HG03439 (cell line): ENCODE measurements around the gene ATG13.
A peak's percentile ranks its signal among the peaks of the same experiment; 100 is the strongest.
"Not testable (repeated sequence)": the region's sequence is repeated elsewhere in the genome, so short reads cannot be mapped to it uniquely, and the experiment has no call there.

Experiments used
- ATAC-seq: cut with Tn5 transposase; IDR thresholded peaks from one replicate; pipeline ENCODE4 v1.9.1; 2021; ENCODE audit warnings: mild to moderate bottlenecking, moderate library complexity; ENCODE audit not compliant: unreplicated experiment

The ATG13 gene

DNA sequence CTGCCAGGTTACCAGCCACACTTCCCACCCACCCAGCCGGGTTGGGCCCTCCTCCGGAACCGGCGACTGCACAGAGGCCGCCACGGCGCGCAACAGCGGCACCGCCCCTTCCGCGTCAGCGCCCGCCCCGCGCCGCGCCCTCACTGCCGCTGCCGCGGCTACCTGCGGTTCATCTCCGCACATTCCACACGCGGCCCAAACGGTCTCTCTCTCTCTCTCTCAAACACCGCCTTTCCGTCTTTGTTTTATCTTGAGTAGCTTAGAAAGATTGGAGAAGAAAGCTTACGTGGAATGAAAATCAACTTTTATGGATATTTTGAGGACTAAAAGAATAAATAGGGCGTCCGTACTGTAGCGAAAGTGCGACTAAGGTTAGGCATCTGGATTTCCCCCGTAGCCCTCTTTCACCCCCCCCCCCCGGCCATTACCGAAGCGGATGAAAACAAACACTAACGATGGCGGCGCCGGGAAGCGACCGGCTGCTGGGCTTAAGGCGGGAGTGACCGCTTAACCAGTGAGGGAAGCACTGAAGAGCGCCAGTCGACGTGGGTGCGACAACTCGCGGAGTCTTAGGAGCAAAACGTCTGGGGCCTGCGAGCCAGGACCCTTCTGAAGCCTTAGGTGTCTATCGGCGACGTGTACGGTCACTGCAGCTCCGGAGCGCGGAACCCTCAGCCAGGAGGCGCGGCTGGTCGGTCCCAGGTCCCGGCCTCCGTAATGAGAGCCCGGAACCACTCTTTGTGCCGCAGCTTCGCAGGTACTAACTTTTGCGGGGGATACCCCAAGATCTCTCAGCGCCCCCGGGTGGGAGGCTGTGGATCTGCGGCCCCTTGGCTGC lies at the start of gene ATG13, which contains the start of gene HARBI1:
ATG13 (plus strand) TSS at position 420 of the 838 bp plus-strand sequence. CDS start 26,739 bp downstream, outside the sequence.
HARBI1 (minus strand) TSS at position 94 of the 838 bp plus-strand sequence. CDS start 990 bp downstream, outside the sequence.
- ATAC-seq = peak; percentile 94

DNA sequence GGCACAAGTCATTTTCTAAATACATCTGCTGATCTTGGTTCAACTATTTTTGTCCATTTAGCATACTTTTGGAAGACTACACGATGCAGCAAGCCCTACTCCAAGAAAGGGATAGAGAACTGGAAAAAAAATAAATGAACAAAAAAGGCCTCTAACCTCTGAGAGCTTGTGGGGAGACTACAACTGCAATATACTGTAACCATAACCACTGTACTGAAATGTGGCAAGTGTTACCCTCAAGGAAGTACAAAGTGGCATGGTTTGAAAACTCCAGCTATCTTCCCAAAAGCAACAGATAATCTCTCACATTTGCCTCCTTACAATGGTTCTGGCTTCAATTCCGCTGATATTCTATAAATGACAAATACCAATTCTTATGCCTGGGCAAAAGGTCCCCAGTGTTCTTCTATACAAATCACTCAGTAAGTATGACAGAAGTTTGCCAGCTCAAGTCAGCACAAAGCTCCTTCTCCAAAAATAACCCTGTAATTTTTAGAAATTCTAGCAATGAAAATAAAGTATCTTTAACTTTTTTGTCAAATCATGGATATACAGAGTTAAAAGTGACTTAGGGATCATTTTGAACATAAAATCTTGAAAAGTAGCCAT lies 46.5 kb upstream of the ATG13 start:
- no peak for ATAC-seq

DNA sequence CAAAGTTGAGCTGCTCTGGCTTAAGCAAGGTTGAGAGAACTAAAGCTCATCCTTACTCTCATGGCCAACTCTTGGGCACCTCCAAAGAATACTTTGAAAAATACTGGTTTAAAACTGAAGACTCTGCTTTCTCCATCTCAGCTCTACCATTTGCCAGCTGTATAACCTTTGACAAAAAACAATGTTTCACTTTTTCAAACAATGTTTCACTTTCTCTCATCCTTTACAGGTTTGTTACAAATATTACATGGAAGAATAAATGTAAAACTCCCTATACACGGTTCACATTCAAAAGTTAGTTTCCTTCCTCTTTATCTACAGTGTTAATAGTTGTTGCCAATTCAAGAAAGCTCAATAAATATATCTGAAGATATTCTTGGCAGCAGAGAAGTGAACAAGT lies 42.7 kb upstream of the ATG13 start:
- no peak for ATAC-seq

DNA sequence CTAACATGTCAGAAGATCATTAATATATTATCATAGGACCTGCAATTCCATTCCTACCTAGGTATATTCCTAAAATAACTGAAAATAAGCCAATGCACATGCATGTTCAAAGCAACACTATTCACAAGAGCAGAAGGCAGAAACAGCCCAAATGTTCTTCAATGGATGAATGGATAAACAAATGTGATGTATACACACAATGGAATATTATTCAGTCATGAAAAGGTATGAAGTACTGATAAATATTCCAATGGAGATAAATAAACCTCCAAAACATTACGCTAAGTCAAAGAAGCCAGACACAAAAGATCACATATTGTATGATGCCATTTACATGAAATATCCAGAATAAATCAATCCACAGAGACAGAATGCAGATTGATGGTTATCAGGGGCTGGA lies 40.3 kb upstream of the ATG13 start:
- no peak for ATAC-seq

DNA sequence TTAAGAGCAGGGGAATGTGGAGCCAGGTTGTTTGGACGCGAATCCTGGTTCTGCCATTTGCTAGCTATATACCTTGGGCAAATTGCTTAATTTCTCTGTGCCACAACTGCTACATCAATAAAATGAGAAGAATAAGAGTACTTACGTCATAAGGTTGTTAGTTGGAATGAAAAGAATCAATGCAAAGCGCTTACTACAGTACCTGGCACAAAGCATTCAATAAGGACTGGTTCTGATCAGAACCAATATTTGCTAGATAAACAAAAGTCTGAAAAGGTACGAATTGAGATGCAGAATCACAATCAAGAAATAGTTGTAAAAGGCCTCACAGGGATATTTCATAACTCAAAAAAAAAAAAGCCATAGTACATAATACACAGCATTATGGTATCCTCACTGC lies 34.8 kb upstream of the ATG13 start:
- no peak for ATAC-seq

DNA sequence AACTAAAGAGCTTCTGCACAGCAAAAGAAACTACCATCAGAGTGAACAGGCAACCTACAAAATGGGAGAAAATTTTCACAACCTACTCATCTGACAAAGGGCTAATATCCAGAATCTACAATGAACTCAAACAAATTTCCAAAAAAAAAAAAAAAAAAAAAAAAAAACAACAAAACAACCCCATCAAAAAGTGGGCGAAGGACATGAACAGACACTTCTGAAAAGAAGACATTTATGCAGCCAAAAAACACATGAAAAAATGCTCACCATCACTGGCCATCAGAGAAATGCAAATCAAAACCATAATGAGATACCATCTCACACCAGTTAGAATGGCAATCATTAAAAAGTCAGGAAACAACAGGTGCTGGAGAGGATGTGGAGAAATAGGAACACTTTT lies 33.8 kb upstream of the ATG13 start:
- ATAC-seq = not testable (repeated sequence)

DNA sequence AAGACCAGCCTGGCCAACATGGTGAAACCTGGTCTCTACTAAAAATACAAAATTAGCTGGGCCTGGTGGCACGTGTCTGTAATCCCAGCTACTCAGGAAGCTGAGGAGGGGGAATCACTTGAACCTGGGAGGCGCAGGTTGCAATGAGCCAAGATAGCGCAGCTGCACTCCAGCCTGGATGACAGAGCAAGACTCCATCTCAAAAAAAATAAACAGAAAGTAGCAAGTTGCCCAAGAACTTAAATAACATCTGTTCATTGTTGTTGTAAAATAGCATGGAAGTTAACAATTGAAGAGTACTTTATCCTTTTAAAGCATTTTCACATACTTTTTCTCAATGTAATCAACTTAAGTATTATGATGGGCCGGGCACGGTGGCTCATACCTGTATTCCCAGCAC lies 29.2 kb upstream of the ATG13 start:
- no peak for ATAC-seq

DNA sequence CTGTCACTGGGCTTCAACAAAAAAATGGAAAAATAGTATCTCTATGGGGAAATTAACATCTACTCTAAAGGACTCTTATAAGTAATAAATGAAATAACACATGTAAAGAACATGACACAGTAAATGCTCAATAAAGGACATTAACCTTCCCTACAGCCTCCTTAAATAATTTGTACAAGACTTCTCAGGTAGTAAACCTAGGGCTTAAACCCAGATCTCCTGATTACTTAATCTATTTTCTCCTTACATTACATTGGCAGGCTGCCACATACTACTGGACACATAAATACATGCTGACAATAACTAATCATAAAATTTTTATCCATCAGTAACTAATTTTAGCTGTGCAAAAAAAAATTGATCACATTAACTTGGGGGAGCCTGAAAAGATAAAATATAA lies 28.4 kb upstream of the ATG13 start:
- ATAC-seq = no peak

DNA sequence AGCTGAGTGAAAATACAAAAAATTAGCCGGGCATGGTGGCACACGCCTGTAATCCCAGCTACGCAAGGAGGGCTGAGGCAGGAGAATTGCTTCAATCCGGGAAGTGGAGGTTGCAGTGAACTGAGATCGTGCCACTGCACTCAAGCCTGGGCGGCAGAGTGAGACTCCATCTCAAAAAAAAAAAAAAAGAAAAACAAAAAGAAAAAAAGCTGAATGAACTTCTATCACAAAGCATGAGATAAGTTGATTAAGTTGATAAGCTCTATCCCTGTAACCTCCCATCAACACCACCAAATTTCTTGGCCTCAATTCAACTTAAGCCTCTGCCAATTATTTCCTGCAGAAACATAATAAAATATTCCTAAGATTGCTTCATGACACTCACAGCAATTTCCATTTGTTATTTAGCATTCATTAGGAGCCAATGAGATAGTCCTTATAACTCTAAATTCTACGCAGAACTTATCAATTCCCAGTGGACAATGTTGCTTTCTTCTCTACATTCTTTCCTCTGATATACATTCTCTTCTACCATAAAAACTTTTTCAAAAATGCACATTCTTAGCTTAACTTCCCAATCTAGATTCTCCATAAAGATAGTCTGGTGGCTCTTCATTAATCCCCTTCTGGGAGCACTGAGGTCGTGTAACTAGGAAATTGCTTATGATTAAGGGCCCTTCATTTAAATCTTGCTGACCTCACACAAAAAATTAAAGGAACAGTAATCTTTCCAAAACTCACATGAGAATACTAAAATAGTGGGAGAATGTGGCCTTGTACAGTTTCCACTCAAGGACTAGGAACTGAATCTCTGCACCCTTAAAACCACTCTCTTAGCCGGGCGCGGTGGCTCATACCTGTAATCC lies 26.4 kb upstream of the ATG13 start:
- no peak for ATAC-seq

DNA sequence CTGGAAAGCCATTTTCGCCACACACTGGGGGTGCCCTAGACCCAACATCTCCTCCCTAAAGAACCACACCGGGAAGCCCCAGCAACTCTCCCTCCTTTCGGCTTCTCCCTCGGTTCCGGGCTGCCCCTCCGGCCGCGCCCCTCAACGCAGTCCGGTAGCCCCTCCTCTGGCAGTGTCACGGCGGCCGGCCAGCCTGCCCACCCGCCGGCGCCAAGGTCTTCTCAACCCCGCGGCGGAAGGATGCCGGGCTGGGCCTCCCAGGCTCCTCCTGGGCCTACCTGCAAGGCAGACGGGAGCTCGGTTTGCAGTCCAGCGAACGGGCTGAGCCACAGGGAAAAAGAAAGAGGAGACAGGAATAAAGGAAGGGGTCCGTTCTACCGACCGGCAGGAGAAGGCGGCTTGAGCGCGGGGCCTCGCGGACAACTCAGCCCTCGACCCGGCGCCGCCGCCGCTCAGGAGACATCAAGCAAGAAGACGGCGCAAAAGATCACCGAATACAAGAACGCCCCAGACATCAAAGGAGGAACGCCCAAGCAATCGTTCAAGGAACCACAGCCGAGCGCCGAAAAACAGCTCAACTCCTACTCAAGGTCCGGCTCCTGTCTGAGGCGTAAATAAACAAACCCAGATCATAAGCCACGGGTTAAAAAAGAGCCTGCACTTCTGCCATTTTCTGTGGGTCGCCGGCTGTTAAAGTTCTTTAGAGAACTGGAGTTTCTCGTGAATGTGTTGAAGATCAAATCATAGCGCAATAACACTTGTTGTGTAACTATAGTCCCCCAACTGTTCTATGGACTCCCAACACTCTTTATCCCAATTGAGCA lies 23.6 kb upstream of the ATG13 start, which contains the start of gene AMBRA1:
AMBRA1 (minus strand) TSS at position 474 of the 824 bp plus-strand sequence. CDS start 45,643 bp downstream, outside the sequence.
- peak; percentile 78 for ATAC-seq

DNA sequence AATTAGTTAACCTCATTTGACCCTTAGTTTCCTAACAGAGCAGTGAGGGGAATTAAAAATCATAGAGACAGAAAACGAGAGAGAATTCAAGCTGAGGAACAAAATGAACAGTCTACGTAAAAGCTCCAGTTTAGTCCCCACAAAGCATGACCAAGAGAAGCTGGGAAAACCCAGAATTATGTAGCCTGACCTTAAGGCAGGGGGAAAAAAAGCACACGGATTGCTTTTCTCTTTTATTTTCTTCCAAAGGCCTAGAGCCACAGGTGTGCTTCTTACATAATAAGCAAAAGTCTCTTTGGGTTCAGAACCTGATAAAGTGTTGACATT lies 23.0 kb upstream of the ATG13 start:
- no peak for ATAC-seq

DNA sequence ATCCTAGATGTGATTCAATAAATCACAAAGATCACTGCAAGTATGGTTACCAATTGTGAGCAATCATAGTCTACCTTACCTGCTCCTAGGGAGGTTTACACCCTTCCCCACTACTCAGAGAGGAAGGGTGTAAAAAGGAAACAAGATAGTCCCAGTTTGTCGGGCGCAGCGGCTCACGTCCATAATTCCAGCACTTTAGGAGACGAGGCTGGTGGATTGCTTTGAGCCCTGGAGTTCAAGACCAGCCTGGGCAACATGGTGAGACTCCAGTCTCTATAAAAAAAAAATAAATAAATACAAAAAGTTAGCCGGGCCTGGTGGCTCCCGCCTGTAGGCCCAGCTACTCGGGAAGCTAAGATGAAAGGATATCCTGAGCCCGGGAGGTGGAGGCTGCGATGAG lies 22.6 kb upstream of the ATG13 start:
- ATAC-seq = no peak

DNA sequence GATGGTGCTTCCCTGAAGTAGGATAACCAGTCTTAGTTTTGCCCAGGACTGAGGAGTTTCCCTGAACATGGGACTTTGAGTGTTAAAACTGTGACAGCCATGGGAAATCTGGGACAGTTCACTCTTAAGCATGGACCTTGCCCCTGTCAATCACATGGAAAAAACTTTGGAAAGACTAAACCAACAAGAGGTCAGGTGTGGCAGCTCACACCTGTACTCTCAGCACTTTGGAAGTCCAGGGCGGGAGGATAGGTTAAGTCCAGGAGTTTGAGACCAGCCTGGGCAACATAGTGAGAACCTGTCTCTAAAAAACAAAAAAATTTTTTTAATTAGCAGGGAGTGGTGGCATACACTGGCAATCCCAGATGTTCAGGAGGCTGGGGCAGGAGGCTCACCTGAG lies 20.2 kb upstream of the ATG13 start:
- ATAC-seq = no peak

DNA sequence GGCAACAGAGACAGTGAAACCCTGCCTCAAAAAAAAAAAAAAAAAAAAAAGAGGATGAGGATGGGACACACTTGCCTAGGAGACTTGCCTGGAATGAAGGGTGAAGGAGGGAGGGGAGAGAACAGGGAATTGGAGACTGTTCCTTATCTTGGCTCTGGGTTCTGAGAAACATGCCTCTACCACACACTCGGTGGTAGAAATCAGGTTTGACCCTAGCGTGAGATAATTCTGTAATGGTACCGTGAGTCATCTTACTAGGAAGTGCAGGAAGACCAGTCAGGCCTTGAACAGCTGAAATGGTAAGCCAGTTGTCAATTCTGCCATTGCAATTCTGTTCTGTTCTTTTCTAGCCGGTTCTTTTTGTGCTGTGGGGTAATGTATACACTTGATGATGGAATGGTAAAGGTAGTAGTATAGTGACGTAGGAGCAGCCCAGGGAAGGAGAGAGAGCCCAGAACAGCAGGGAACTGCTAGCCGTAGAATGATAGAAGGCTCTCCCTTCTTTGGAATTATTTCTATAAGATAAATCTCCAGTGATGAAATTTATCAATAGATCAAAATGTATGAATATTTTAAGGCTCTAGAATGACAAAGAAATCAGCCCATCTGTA lies 19.6 kb upstream of the ATG13 start:
- no peak for ATAC-seq

DNA sequence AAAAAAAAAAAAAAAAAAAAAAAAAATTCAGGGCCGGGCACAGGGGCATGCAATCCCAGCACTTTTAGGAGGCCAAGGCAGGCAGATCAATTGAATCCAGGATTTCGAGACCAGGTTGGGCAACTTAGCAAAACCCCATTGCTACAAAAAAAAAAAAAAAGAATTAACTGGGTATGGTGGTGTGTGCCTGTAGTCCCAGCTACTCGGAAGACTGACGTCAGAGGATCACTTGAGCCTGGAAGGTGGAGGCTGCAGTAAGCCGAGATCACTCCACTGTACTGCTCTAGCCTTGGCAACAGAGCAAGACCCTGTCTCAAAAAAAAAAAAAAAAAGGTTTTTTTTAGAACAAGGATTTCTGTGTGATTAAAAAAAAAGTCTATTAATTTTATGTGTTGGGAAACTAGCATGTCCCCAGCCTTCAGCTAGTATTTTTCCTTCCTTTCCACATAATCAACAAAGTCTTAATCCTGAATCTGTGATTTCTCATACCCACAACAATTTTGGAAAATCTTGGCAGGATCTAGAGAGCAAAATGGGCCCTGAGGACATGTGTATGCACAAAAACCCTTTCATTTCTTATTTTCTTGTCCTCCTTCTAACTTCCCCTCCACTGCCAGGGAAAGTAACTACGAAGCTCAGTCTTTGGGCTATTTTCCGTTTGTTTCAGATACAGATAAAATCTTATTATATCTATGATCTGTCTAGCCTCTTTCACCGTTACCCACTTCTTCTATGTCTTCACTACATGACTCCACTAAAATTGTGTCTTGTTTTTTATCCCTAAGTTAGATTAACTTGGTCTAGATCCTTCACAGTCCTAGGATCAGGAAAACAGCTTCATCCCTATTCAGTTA lies 17.8 kb upstream of the ATG13 start:
- no peak for ATAC-seq

DNA sequence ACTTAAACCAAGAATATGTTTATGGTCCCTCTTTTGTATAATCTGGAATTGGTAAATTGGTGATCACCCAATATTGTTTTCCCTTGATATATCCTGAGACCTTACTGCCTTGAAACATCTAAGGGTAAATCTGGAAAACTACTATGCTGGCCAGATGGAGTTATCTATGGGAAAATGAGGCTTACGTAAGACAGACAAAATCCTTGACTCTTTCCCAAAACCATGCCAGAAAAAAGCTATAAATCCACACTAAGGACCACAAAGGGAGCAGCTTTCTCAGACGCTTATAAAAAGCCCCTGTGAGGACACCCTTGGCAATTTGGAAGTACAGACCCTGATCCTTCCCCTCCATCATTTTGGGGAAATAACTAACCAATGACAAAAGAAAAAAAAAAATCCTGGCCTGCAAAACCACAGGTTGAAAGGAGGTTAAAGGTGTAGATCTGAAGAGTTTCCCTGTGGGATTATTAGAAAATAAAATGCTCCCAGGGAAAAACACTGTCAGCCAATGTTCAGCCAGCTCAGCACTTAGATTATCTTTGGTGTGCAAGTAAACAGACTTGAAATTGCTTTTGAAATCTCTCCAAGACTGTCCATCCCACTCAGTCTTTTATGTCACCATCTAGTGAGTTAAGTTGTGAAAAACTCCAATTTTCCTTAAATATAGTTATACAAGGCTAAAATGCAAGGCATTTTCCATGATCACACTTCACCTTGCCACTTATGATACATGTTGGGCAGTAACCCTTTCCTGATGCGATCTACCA lies 17.0 kb upstream of the ATG13 start:
- no peak for ATAC-seq

DNA sequence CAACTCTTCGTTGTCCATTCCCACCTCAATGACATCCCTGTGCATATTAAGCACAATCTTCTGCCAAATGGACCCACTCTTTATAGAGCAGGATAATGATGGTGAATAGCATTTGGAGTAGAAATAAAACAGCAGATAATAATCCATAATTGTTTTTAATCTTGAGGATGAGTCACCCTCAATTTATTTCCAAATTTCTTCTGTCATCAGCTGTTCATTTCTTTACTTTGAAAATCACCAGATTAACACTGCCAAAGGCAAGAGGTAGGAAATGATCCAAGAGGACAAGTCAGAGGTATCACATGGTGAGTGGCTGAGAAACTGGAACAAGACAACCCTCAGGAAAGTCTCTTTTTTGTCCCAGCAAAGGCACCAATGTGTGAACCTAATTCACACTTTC lies 16.2 kb upstream of the ATG13 start:
- no peak for ATAC-seq

DNA sequence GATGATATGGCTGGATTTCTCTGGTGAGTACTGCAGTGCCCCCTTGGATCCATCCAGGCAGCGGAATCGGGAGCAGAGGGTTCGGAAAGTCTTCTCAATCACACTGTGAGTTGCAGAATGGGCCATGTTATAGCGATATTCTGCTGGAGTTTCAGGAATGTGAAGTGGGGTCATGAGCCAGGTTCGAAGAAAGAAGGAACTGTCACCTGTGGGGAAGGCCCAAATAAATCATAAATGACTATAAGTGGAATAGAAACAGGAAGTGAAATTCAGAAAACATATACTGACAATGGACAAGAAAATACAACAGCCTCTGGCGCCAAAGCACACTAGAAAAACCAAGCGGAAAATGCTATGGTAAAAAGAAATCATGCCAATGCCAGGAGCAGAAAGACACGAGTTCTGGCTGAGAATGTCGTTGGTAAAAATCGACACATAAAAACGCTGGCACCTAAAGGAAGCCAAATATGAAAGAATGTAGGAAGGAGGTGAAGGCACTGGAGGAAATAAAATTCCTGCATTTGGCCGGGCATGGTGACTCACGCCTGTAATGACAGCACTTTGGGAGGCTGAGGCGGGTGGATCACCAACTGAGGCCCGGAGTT lies 13.5 kb upstream of the ATG13 start:
- ATAC-seq = no peak
